ENCODE data around the gene HLA-DQA1.
"Not testable (repeated sequence)": the region's sequence is repeated elsewhere in the genome, so short reads cannot be mapped to it uniquely, and the experiment has no call there.

GRCh38 chr6:32590713-32591112 lies 46.5 kb upstream of the HLA-DQA1 start:
- not testable (repeated sequence) for TF ChIP-seq CTCF, POLR2A (IDR thresholded peaks at IDR 0.05)
